Neural progenitor cell (in vitro differentiated cells): ENCODE data around the gene OSBPL8.

Source experiments
- EZH2 ChIP-seq: fragments of 200-600 bp; sonication (generic); IDR thresholded peaks from 2 replicates; pipeline ENCODE4 v1.6.1; 2017; ENCODE audit warnings: antibody characterized with exemption, mild to moderate bottlenecking, moderate library complexity
- EZH2phosphoT487 ChIP-seq: fragments of 200-600 bp; sonication (generic); IDR thresholded peaks from 2 replicates; pipeline ENCODE4 v1.6.1; 2017; ENCODE audit warnings: antibody characterized with exemption
- TF ChIP-seq, protein P1 (sequence below): fragments of 200-600 bp; sonication (generic); IDR thresholded peaks from 2 replicates; pipeline ENCODE4 v1.5.1; 2017; ENCODE audit warnings: antibody characterized with exemption, mild to moderate bottlenecking

DNA sequence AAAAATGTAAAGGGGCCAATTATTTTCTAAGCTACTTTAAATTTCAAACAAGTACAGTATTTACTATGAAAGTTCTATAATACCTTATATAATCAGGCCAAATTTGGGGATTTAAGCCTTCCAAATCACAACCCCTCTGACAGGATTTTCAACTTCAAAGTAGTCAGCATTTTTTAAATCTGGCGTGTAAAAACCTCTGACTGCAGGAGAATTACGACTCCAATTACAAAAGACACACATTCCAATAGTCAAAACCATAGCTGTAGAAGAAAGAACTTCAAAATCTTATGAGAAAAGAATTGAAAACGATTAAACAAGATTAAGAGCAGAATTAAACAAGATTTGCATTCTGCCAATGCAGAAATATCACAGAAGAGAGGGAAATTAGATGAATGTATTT is 12.7 kb downstream of the OSBPL8 start:
- TF ChIP-seq, protein P1, sequence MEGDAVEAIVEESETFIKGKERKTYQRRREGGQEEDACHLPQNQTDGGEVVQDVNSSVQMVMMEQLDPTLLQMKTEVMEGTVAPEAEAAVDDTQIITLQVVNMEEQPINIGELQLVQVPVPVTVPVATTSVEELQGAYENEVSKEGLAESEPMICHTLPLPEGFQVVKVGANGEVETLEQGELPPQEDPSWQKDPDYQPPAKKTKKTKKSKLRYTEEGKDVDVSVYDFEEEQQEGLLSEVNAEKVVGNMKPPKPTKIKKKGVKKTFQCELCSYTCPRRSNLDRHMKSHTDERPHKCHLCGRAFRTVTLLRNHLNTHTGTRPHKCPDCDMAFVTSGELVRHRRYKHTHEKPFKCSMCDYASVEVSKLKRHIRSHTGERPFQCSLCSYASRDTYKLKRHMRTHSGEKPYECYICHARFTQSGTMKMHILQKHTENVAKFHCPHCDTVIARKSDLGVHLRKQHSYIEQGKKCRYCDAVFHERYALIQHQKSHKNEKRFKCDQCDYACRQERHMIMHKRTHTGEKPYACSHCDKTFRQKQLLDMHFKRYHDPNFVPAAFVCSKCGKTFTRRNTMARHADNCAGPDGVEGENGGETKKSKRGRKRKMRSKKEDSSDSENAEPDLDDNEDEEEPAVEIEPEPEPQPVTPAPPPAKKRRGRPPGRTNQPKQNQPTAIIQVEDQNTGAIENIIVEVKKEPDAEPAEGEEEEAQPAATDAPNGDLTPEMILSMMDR = no peak
- TF ChIP-seq EZH2 (no peak), EZH2phosphoT487 (no peak)
